GM19025 (cell line): ENCODE results near the gene DISC1.
"Not testable (repeated sequence)": the region's sequence is repeated elsewhere in the genome, so short reads cannot be mapped to it uniquely, and the experiment has no call there.

Source experiments
- ATAC-seq: cut with Tn5 transposase; IDR thresholded peaks from one replicate; pipeline ENCODE4 v1.9.1; 2021; ENCODE audit warnings: mild to moderate bottlenecking, low read depth, moderate library complexity; ENCODE audit not compliant: unreplicated experiment

DISC1 gene

DNA sequence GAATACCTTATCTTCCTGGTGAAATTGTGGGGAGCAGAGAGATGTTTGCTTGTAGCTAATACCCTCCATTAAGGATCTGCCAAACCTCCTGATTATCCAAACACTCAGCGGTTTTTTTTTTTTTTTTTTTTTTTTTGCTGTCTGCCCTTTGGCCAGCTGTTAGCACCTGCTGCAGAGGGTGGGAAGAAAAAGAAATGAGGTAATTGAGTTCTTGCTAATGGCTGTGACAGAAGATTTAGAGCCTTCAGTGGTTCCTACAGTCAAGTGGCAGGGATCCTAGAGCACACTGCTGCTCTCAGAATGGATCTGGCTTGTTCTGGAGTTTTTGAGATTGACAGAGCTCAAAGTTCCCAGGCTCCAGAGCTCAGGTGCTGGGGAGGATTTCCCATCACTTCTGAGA is 342.5 kb downstream of the DISC1 start:
- no peak for ATAC-seq

DNA sequence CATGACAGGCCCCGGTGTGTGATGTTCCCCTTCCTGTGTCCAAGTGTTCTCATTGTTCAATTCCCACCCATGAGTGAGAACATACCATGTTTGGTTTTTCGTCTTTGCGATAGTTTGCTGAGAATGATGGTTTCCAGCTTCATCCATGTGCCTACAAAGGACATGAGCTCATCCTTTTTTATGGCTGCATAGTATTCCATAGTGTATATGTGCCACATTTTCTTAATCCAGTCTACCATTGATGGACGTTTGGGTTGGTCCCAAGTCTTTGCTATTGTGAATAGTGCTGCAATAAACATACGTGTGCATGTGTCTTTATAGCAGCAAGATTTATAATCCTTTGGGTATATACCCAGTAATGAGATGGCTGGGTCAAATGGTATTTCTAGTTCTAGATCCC is 343.2 kb downstream of the DISC1 start:
- not testable (repeated sequence) for ATAC-seq

- no peak for ATAC-seq
These were observed 344.1 kb downstream of the DISC1 start for GRCh38 chr1:231970684-231971083.

DNA sequence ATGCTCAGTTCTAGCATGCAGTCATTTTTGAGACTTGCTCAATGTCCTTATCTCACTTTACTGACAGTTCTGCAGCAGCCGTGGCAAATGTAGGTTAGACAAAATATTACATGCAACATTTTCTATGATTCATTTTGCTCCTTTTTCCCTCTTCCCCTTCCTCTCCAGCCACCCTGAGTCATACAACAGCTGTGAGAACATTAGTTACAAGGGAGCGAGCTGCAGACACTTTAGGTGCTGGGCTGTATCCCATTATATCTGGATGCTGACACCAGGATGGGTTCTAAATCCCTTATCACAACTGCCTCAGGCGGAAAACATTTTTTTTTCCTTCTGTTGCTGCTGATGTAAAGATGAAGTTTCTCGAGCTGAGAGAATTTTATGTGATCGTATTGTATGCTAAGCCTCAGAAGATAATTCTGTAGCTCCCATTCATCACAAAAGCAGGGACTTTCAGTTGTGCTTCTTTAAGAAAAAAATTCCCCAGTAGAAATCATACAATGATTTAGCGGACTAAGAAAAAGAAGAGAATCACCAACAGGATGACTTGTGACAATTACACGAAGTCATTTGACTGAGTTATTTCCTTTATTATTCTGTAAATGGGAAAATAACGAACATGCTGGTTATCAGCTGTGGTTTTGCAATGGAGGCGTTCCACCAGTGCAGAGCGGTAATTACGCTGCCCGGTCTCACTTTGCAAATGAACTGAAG is 345.0 kb downstream of the DISC1 start:
- no peak for ATAC-seq

DNA sequence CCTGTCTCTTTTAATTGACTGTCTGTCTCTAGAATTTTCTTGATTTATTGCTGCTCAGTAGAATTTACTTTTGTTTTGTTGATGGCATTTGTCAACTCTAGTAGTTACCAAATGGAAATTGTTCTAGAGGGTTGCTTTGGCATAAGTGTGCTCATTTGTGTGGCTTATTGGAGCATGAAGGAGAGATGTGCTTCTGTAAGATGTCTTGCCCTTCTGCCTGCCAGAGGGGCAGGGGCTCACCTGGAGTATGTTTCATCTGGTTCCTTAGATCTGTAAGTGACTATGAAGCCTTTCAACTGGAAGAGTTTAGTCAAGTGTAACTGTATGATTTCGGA is 345.5 kb downstream of the DISC1 start:
- no peak for ATAC-seq

DNA sequence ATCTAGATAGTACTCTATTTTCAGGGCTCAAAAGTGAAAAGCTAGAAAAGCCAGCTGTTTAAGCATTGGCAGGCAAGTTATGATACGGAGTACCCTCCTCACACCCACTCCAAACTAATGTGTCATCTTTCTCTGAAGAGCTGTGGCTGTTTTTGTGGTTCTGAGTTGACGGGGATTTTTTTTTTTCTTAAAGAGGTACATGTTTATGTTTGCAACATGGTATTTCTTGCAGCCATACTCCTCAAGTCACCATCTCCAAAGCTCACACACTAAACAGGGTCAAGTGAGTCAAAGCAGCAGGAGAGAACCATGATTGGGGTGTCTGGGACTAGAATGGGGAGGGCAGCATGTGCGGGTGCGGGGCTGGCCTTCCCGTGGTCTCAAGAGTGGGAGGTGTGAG is 347.2 kb downstream of the DISC1 start:
- no peak for ATAC-seq

DNA sequence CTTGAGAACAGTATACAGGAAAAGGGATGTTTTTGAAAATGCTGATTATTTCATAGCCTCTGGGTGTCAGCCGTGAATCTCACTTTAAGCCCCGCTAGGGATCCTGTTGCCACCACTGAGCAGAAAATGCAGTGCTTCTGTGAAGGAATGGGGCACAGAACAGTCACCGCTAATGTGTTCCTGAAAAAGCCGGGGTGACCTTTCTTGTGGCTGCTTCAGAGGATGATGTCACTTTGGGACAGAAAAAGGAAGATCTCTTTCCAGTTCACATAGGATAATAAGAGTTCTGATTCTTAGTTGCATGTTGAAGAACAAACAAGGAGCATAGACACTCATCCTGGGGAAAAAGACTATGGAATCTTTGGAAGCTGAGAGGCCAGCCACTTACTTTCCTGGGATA is 349.6 kb downstream of the DISC1 start:
- ATAC-seq, result no peak

DNA sequence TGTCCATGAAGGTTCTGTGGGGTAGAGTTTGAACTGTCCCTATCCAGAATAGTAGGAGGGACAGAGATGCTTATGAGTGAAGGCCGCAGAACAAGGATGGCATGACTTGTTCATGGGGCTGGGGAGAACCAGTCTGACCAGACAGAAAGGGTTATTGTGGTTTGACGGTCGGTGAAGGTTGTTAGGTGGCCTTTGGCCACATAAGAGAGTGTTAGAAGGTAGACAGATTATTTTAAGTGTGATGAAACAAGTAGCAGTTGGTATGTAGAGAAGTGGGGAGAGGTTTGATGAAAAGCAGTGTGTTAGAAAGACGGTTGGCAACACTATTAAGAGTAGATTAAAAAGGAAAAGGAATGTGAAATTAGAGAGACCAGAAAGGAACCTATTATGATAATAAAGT is 355.1 kb downstream of the DISC1 start:
- ATAC-seq, result no peak

- ATAC-seq, result no peak
These were observed 356.4 kb downstream of the DISC1 start for GRCh38 chr1:231982871-231983587.

- no peak for ATAC-seq
These were observed 357.1 kb downstream of the DISC1 start for GRCh38 chr1:231983588-231984193.

DNA sequence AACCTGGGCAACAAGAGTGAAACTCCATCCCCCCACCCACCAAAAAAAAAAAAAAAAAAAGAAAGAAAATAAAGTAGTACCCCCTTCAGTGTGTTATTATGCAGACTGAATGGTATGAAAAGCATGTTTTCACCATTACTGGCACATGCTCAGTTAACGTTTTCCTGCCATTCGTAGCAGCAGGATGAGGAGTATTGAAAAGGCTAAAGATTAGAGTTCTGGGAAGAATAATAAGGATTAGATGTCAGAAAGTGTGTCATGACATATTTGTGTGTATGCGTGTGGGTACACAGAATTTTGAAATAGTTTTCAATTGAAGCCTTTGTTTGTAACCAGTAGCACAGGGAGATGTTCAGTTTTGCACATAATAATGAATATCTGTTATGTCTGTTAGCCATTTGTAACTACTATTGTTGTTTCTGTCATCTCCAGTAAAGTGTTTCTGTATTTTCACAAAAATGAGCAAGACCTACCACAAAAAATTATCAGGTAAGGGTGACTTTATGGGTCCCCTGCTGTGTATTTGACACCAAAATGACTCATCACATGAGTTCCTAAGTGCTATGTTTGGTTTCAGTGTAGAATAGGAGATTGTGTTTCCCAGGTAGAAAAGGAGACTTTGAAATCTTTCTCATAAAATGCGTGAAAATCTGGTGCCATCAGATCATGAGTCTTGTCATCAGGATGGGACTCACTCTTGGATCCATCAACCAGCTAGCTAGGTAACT is 358.9 kb downstream of the DISC1 start:
- ATAC-seq, result no peak

GRCh38 chr1:231986631-231987336 is 360.2 kb downstream of the DISC1 start:
- no peak for ATAC-seq

DNA sequence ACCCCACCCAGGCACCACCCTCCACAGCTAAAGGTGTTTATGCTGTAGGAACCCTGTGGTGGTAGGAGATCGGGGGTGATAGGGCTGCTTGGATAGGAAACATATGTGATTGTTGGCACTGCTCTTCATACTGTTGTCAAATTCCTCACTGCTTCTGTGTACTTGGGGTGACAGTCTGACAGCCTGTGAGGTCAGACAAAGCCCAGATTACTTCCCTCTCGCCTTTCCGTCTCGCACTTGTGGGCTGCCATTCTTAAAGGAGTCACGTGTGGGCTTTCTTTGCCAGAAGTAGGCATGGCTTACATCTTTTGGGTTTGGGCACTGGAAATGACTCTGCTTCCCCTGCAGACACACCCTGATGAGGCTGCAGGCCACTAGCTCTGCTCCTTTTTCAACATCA is 363.8 kb downstream of the DISC1 start:
- no peak for ATAC-seq

- ATAC-seq, result no peak
These were observed 364.6 kb downstream of the DISC1 start for GRCh38 chr1:231991231-231991630.

DNA sequence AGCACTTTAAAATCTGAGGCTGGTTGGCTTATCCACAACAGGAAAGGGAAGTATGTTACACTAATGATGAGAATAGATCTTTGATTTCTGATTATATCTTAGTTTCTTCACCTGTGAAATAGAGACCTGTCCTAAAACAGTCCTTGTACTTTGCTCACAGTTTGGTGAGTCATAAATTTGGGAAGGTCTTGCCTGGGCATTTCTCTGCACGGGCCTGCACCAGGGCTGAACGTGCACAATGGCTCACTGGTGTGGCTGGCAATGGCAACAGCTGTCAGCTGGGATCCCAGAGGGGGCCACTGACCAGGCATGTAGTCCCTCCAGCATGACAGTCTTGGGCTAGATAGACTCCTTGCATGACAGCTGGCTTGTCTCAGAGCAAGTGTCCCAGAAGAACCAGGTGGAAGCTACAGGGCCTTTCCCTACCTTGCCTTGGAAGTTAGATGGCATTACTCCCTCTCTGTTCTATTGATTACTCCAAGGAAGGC is 367.4 kb downstream of the DISC1 start:
- no peak for ATAC-seq

- ATAC-seq, result no peak
These were observed 372.2 kb downstream of the DISC1 start for GRCh38 chr1:231998791-231999190.

- no peak for ATAC-seq
These were observed 378.7 kb downstream of the DISC1 start for GRCh38 chr1:232005300-232005699.

DNA sequence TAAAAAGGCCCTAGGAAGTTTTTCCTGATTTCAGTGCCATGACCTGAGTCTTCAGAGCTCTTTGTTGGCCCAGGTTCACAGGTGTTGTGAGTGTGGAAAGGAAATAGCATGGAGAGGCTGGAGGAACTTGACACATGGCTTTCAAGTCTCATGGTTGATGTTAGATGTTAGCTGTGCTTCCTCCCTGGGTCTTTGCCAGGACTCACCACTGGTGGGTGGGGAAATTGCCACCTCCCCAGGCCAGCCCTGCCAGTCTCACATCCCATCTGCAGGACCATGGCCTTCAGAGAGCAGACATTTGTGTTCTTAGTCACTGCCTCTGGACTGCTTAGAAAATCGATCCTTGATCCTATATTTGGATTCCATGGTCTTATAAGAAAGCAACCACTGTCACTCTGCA is 383.2 kb downstream of the DISC1 start:
- no peak for ATAC-seq

GRCh38 chr1:232011961-232012360 is 385.4 kb downstream of the DISC1 start:
- no peak for ATAC-seq

- no peak for ATAC-seq
These were observed 386.3 kb downstream of the DISC1 start for GRCh38 chr1:232012773-232013386.
